SK-N-SH treated with all-trans-retinoic acid at 6 μM for 48 hours (cell line): ENCODE measurements around the gene AXIN1.
"Not testable (repeated sequence)": the region's sequence is repeated elsewhere in the genome, so short reads cannot be mapped to it uniquely, and the experiment has no call there.

Experiments
- ATAC-seq: fragments of 200-7000 bp; cut with Tn5 transposase; 3 replicates; pipeline ENCODE4 v1.9.1; 2020; ENCODE audit warnings: mild to moderate bottlenecking, moderate library complexity
- BACH2 ChIP-seq: fragments of 250-450 bp; sonication (Bioruptor Pico); IDR thresholded peaks from 2 replicates; pipeline ENCODE4 v1.9.0; 2021; ENCODE audit warnings: mild to moderate bottlenecking, borderline replicate concordance
- CREB5 ChIP-seq: fragments of 250-450 bp; sonication (Bioruptor Pico); IDR thresholded peaks from 2 replicates; pipeline ENCODE4 v1.5.1; 2020; ENCODE audit warnings: low read depth, mild to moderate bottlenecking, moderate library complexity
- CSDC2 ChIP-seq: fragments of 250-450 bp; sonication (Bioruptor Pico); IDR thresholded peaks from 2 replicates; pipeline ENCODE4 v1.5.0; 2020; ENCODE audit warnings: mild to moderate bottlenecking, moderate library complexity
- CSRNP3 ChIP-seq: fragments of 250-450 bp; sonication (Bioruptor Pico); IDR thresholded peaks from 2 replicates; pipeline ENCODE4 v1.5.1; 2021; ENCODE audit warnings: mild to moderate bottlenecking, moderate library complexity
- GLIS3 ChIP-seq: fragments of 250-450 bp; sonication (Bioruptor Pico); IDR thresholded peaks from 2 replicates; pipeline ENCODE4 v1.5.0; 2020; ENCODE audit warnings: mild to moderate bottlenecking, moderate library complexity
- ISL1 ChIP-seq: fragments of 250-450 bp; sonication (Bioruptor Pico); IDR thresholded peaks from 2 replicates; pipeline ENCODE4 v2.1.2; 2022; ENCODE audit warnings: mild to moderate bottlenecking, moderate library complexity
- PATZ1 ChIP-seq: fragments of 250-450 bp; sonication (Bioruptor Pico); IDR thresholded peaks from 2 replicates; pipeline ENCODE4 v1.8.0; 2020; ENCODE audit warnings: mild to moderate bottlenecking, moderate library complexity, borderline replicate concordance
- POU6F1 ChIP-seq: fragments of 250-450 bp; sonication (Bioruptor Pico); IDR thresholded peaks from 2 replicates; pipeline ENCODE4 v1.8.0; 2021; ENCODE audit warnings: low read depth, mild to moderate bottlenecking, moderate library complexity, borderline replicate concordance
- PPARA ChIP-seq: fragments of 250-450 bp; sonication (Bioruptor Pico); IDR thresholded peaks from 2 replicates; pipeline ENCODE4 v1.5.0; 2020; ENCODE audit warnings: mild to moderate bottlenecking, borderline replicate concordance
- RARB ChIP-seq: fragments of 250-450 bp; sonication (Bioruptor Pico); IDR thresholded peaks from 2 replicates; pipeline ENCODE4 v1.8.0; 2021; ENCODE audit warnings: mild to moderate bottlenecking, moderate library complexity
- SNAI2 ChIP-seq: fragments of 250-450 bp; sonication (Bioruptor Pico); IDR thresholded peaks from 2 replicates; pipeline ENCODE4 v1.5.0; 2020; ENCODE audit warnings: mild to moderate bottlenecking, moderate library complexity
- TCF4 ChIP-seq: fragments of 250-450 bp; sonication (Bioruptor Pico); IDR thresholded peaks from 2 replicates; pipeline ENCODE4 v1.8.0; 2021; ENCODE audit warnings: mild to moderate bottlenecking, moderate library complexity, borderline replicate concordance
- TOX ChIP-seq: fragments of 250-450 bp; sonication (Bioruptor Pico); IDR thresholded peaks from 2 replicates; pipeline ENCODE4 v1.8.0; 2021; ENCODE audit warnings: mild to moderate bottlenecking, moderate library complexity, borderline replicate concordance
- ZC3H10 ChIP-seq: fragments of 250-450 bp; sonication (Bioruptor Pico); IDR thresholded peaks from 2 replicates; pipeline ENCODE4 v1.5.1; 2021; ENCODE audit warnings: mild to moderate bottlenecking, moderate library complexity
- ZFP3 ChIP-seq: fragments of 250-450 bp; sonication (Bioruptor Pico); IDR thresholded peaks from 2 replicates; pipeline ENCODE4 v1.5.0; 2020; ENCODE audit warnings: mild to moderate bottlenecking, moderate library complexity
- ZNF565 ChIP-seq: fragments of 450-650 bp; formaldehyde crosslinking; conservative IDR thresholded peaks from 2 replicates; pipeline ENCODE4 v1.5.0; 2020; ENCODE audit warnings: low read depth, mild to moderate bottlenecking, moderate library complexity
- ZNF8 ChIP-seq: fragments of 450-650 bp; formaldehyde crosslinking; IDR thresholded peaks from 2 replicates; pipeline ENCODE4 v1.5.0; 2020; ENCODE audit warnings: mild to moderate bottlenecking, moderate library complexity

The AXIN1 gene

GRCh38 chr16:379961-380761 lies 27.6 kb upstream of the AXIN1 start:
- no peak for TF ChIP-seq PATZ1 (CRISPR knock-in tag)
- TF ChIP-seq POU6F1 (CRISPR knock-in tag) = no peak
- no peak for TF ChIP-seq RARB
- TF ChIP-seq CSRNP3 (CRISPR knock-in tag) = no peak
- no peak for TF ChIP-seq ZNF8
- TF ChIP-seq TOX (CRISPR knock-in tag) = no peak
- TF ChIP-seq CREB5 = no peak
- TF ChIP-seq, all 23 proteins: peak for 0
- no peak for ATAC-seq

- TF ChIP-seq RARB (no peak), ZNF8 (no peak), PATZ1 (CRISPR knock-in tag) (no peak), BACH2 (CRISPR knock-in tag) (no peak), PPARA (CRISPR knock-in tag) (no peak), ISL1 (no peak)
- no peak for ATAC-seq
Observed at GRCh38 chr16:379183-379960, 26.8 kb upstream of the AXIN1 start.

- TF ChIP-seq PATZ1 (CRISPR knock-in tag) (no peak), SNAI2 (CRISPR knock-in tag) (no peak), POU6F1 (CRISPR knock-in tag) (no peak), TCF4 (CRISPR knock-in tag) (no peak), RARB (no peak), ZNF565 (CRISPR knock-in tag) (no peak), ISL1 (no peak), ZC3H10 (CRISPR knock-in tag) (no peak), ZNF8 (no peak), ZFP3 (CRISPR knock-in tag) (no peak), CSDC2 (no peak), PPARA (CRISPR knock-in tag) (no peak), CSRNP3 (CRISPR knock-in tag) (no peak), BACH2 (CRISPR knock-in tag) (no peak), CREB5 (no peak), GLIS3 (no peak), TOX (CRISPR knock-in tag) (no peak)
- ATAC-seq = no peak
Observed at GRCh38 chr16:378821-379182, 26.3 kb upstream of the AXIN1 start.

- not testable (repeated sequence) for ATAC-seq
Observed at GRCh38 chr16:378113-378820, 25.7 kb upstream of the AXIN1 start.
